Motor neuron (in vitro differentiated cells): ENCODE results near the gene HOXC6. TPM values are rescaled to one million over a fixed set of nuclear protein-coding genes. Genes with fewer than 3 reads are reported as not detected.
A peak's percentile ranks its signal among the peaks of the same experiment; 100 is the strongest.
"Not testable (repeated sequence)": the region's sequence is repeated elsewhere in the genome, so short reads cannot be mapped to it uniquely, and the experiment has no call there.

Experiments
- ATAC-seq, 8 experiments: fragments of 200-7000 bp; cut with Tn5 transposase; replicated peaks in 6 of 8; 2 replicates each; pipeline ENCODE4 v1.8.0; 2021; ENCODE audit warnings: mild to moderate bottlenecking in 8 of 8, moderate library complexity in 8 of 8
- H3K27ac ChIP-seq, 2 donors: fragments of 250-450 bp; sonication (Bioruptor Pico); 2 replicates each; pipeline ENCODE4 v1.9.0; 2021; ENCODE audit warnings: antibody characterized with exemption in 2 of 2, mild to moderate bottlenecking in 2 of 2, moderate library complexity in 1 of 2
- H3K4me1 ChIP-seq, 2 donors: fragments of 250-450 bp; sonication (Bioruptor Pico); replicated peaks in 1 of 2; 2 replicates each; pipeline ENCODE4 v1.6.1; 2021; ENCODE audit warnings: antibody characterized with exemption in 2 of 2, mild to moderate bottlenecking in 2 of 2, moderate library complexity in 1 of 2
- H3K4me3 ChIP-seq, 5 donors: fragments of 250-450 bp; sonication (Bioruptor Pico); 2 replicates each; pipeline ENCODE4 v1.9.0; 2021; ENCODE audit warnings: antibody characterized with exemption in 5 of 5, mild to moderate bottlenecking in 5 of 5, moderate library complexity in 4 of 5
- WGBS, 10 experiments: fragments of 450-650 bp; shearing (Covaris generic); methylation state at CpG; one replicate each; pipeline ENCODE4 v1.0.0; 2022; 5-methylcytosine and 5-hydroxymethylcytosine counted together
- in situ Hi-C, 9 experiments: fragments of 400-800 bp; cut with MboI; loops; one replicate each; pipeline ENCODE4 v1.15.0; 2021; ENCODE audit warnings: low sequenced_read_pairs in 9 of 9, low pct_unique_long_range_greater_than_20kb in 2 of 9; ENCODE audit not compliant: unreplicated experiment in 9 of 9
- total RNA-seq, 8 experiments: library from RNA; unstranded; fragments of 300-600 nt; gene quantifications; 2 replicates each; pipeline versions ENCODE4 v1.2.3 to v1.2.4, GENCODE V29; 2022

HOXC6 gene
- total RNA-seq, 8 experiments from 2014 or later = 6.1 to 59.7 (median 22.2) TPM

GRCh38 chr12:54039417-54040147 lies 11.3 kb downstream of the HOXC6 start:
- Histone ChIP-seq H3K27ac (peak overlapping the region in 1 of 2 donors; percentile 90), H3K4me1 (peaks cover 73 to 93% of the 10 kb centered on the region in 2 donors), H3K4me3 (peak overlapping the region; percentile 30 to 49 (median 32))
- peak in 3 of 8 experiments; percentile 52 to 69 (median 66) for ATAC-seq
- 0 to 60% (median 25%) methylated on average over 1 to 7 of the region's 16 CpGs; no CpG with 5 or more reads in 1 of the 10 experiments for WGBS, 10 experiments
- in situ Hi-C loops = loop anchor here in 4 of 9 experiments (10.0 to 25.0 kb wide), 4 partner anchors 95 to 323 kb away; partner anchors contain the start of genes GPR84 (in 1 of the 4) and SMUG1 (in 1 of the 4)

- no peak overlapping the region for H3K27ac ChIP-seq
- peaks cover 72 to 94% of the 10 kb centered on the region in 2 donors for H3K4me1 ChIP-seq
- ATAC-seq = peak; percentile 14 to 65 (median 39)
- H3K4me3 ChIP-seq = peak overlapping the region in 4 of 5 donors; percentile 31 to 49 (median 34)
- in situ Hi-C loops = loop anchor here in 4 of 9 experiments (10.0 to 25.0 kb wide), 4 partner anchors 95 to 322 kb away; partner anchors contain the start of genes GPR84 (in 1 of the 4) and SMUG1 (in 1 of the 4)
- 8 to 80% (median 35%) methylated on average over 1 to 4 of the region's 4 CpGs; no CpG with 5 or more reads in 5 of the 10 experiments for WGBS, 10 experiments
Observed at GRCh38 chr12:54040148-54040494, 11.9 kb downstream of the HOXC6 start.

- Histone ChIP-seq H3K4me1 (peaks cover 72 to 92% of the 10 kb centered on the region in 2 donors), H3K4me3 (peak overlapping the region in 3 of 5 donors; percentile 15 to 49 (median 36)), H3K27ac (no peak overlapping the region)
- in situ Hi-C loops = loop anchor here in 4 of 9 experiments (10.0 to 25.0 kb wide), 4 partner anchors 94 to 322 kb away; partner anchors contain the start of genes GPR84 (in 1 of the 4) and SMUG1 (in 1 of the 4)
- 43 to 100% (median 71%) methylated on average over 1 to 3 of the region's 3 CpGs; no CpG with 5 or more reads in 1 of the 10 experiments for WGBS, 10 experiments
- ATAC-seq = no peak
Observed at GRCh38 chr12:54040648-54041047, 12.4 kb downstream of the HOXC6 start.

- Histone ChIP-seq H3K4me1 (peaks cover 67 to 91% of the 10 kb centered on the region in 2 donors), H3K4me3 (peak overlapping the region in 1 of 5 donors; percentile 49), H3K27ac (peak overlapping the region in 1 of 2 donors; percentile 46)
- in situ Hi-C loops = loop anchor here in 4 of 9 experiments (10.0 to 25.0 kb wide), 4 partner anchors 94 to 321 kb away; partner anchors contain the start of genes GPR84 (in 1 of the 4) and SMUG1 (in 1 of the 4)
- WGBS, 10 experiments = 20 to 100% (median 100%) methylated on average over 1 of the region's 2 CpGs; no CpG with 5 or more reads in 6 of the 10 experiments
- no peak for ATAC-seq
Observed at GRCh38 chr12:54041097-54041690, 13.0 kb downstream of the HOXC6 start.

DNA sequence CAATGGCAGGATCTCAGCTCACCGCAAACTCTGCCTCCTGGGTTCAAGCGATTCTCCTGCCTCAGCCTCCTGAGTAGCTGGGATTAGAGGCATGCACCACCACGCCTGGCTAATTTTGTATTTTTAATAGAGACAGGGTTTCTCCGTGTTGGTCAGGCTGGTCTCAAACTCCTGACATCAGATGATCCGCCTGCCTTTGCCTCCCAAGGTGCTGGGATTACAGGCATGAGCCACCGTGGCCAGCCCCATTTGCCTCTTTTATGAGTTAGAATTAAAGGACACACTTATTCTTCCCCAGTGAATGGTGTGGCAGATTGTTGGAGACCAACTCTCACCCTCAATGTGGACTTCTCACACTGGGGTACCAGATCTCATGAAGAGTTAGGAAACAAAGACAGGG lies 13.8 kb downstream of the HOXC6 start:
- ATAC-seq = not testable (repeated sequence)
- Histone ChIP-seq H3K4me1 (peaks cover 58 to 84% of the 10 kb centered on the region in 2 donors), H3K27ac (peak overlapping the region in 1 of 2 donors; percentile 46), H3K4me3 (peak overlapping the region in 1 of 5 donors; percentile 49)
- in situ Hi-C loops = loop anchor here in 4 of 9 experiments (10.0 to 25.0 kb wide), 4 partner anchors 93 to 320 kb away; partner anchors contain the start of genes GPR84 (in 1 of the 4) and SMUG1 (in 1 of the 4)
- 13 to 100% (median 70%) methylated on average over 1 to 4 of the region's 6 CpGs; no CpG with 5 or more reads in 2 of the 10 experiments for WGBS, 10 experiments

- Histone ChIP-seq H3K4me1 (peaks cover 56 to 73% of the 10 kb centered on the region in 2 donors), H3K4me3 (peak overlapping the region in 4 of 5 donors; percentile 16 to 49 (median 38)), H3K27ac (peak overlapping the region; percentile 50 to 97)
- in situ Hi-C loops = loop anchor here in 4 of 9 experiments (10.0 to 25.0 kb wide), 4 partner anchors 92 to 319 kb away; partner anchors contain the start of genes GPR84 (in 1 of the 4) and SMUG1 (in 1 of the 4)
- ATAC-seq = peak in 4 of 8 experiments; percentile 1 to 21 (median 8)
- 40 to 100% (median 62%) methylated on average over 1 to 2 of the region's 6 CpGs; no CpG with 5 or more reads in 2 of the 10 experiments for WGBS, 10 experiments
Observed at GRCh38 chr12:54042970-54043853, 15.0 kb downstream of the HOXC6 start.

- Histone ChIP-seq H3K4me1 (peaks cover 68 to 70% of the 10 kb centered on the region in 2 donors), H3K4me3 (peak overlapping the region; percentile 16 to 49 (median 40)), H3K27ac (peak overlapping the region; percentile 50 to 97)
- ATAC-seq = peak in 3 of 8 experiments; percentile 35 to 60 (median 43)
- WGBS, 10 experiments = 28 to 86% (median 49%) methylated on average over 1 to 5 of the region's 5 CpGs; no CpG with 5 or more reads in 3 of the 10 experiments
- in situ Hi-C loops = loop anchor here in 4 of 9 experiments (10.0 to 25.0 kb wide), 4 partner anchors 90 to 318 kb away; partner anchors contain the start of genes GPR84 (in 1 of the 4) and SMUG1 (in 1 of the 4)
Observed at GRCh38 chr12:54044425-54045103, 16.3 kb downstream of the HOXC6 start.

DNA sequence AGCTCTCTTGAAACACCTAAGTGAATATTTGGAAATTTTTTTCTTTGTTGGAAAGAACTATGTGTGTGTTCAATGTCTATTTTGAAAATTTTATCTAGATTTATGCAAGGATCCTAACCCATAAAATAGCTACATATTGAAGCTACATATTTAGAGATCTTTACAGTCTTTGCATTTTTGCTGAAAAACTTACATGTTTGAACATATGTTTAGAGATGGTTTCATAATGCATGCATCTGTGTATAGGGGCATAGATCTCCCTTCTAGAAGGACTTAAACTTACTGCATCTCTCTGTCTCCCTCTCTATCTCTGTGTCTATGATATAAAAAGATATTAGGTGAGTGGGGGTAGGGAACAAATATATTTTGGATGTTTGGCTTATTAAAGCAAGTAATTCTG lies 17.2 kb downstream of the HOXC6 start:
- no peak for ATAC-seq
- H3K27ac ChIP-seq = peak overlapping the region; percentile 94 to 97
- peaks cover 66 to 73% of the 10 kb centered on the region in 2 donors for H3K4me1 ChIP-seq
- peak overlapping the region; percentile 35 to 49 (median 40) for H3K4me3 ChIP-seq
- in situ Hi-C loops = loop anchor here in 4 of 9 experiments (10.0 to 25.0 kb wide), 4 partner anchors 89 to 317 kb away; partner anchors contain the start of genes GPR84 (in 1 of the 4) and SMUG1 (in 1 of the 4)

- H3K4me3 ChIP-seq = peak overlapping the region; percentile 35 to 49 (median 40)
- peaks cover 68 to 73% of the 10 kb centered on the region in 2 donors for H3K4me1 ChIP-seq
- peak overlapping the region; percentile 94 to 97 for H3K27ac ChIP-seq
- in situ Hi-C loops = loop anchor here in 4 of 9 experiments (10.0 to 25.0 kb wide), 4 partner anchors 89 to 316 kb away; partner anchors contain the start of genes GPR84 (in 1 of the 4) and SMUG1 (in 1 of the 4)
- 0 to 73% (median 15%) methylated on average over 1 to 8 of the region's 16 CpGs; no CpG with 5 or more reads in 6 of the 10 experiments for WGBS, 10 experiments
- peak in 2 of 8 experiments; percentile 9 to 12 for ATAC-seq
Observed at GRCh38 chr12:54045868-54046521, 17.8 kb downstream of the HOXC6 start.

GRCh38 chr12:54046809-54047159 lies 18.5 kb downstream of the HOXC6 start:
- 0 to 96% (median 48%) methylated on average over 4 to 14 of the region's 27 CpGs; no CpG with 5 or more reads in 6 of the 10 experiments for WGBS, 10 experiments
- in situ Hi-C loops = loop anchor here in 4 of 9 experiments (10.0 to 25.0 kb wide), 4 partner anchors 88 to 316 kb away; partner anchors contain the start of genes GPR84 (in 1 of the 4) and SMUG1 (in 1 of the 4)
- H3K27ac ChIP-seq = peak overlapping the region; percentile 94 to 97
- H3K4me3 ChIP-seq = peak overlapping the region; percentile 35 to 49 (median 40)
- peak in 5 of 8 experiments; percentile 12 to 38 (median 19) for ATAC-seq
- H3K4me1 ChIP-seq = peaks cover 68 to 73% of the 10 kb centered on the region in 2 donors
